GM12875 (cell line): ENCODE results near the gene ERC2.

Experiments used
- H3K4me3 ChIP-seq: one replicate; pipeline ENCODE4 v1.5.1; 2011; ENCODE audit warnings: low read depth, low read length, control low read depth
- CTCF ChIP-seq: IDR thresholded peaks from 2 replicates; pipeline ENCODE4 v1.5.1; 2011; ENCODE audit warnings: low read depth, mild to moderate bottlenecking, control low read depth, inconsistent platforms, low read length, moderate library complexity, borderline replicate concordance; ENCODE audit not compliant: insufficient read depth

The ERC2 gene

DNA sequence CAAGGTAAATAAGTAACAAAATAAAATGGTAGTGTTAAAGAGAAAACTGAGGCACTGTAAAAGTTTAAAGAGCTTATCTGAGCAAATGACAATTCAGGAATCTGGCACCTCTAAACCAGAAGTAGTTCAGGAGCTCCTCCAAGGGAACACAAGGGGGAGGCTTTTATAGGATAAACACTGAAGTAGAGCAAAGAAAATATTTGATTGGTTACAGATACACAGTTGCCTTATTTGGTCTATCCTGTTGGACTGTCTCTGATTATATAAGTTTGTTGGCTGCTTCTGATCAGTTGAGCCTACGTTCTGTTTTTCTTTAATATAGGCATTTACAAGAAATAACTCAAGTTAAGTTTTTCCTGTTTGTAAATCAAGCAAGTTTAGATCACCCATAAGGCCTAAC is 146.9 kb downstream of the ERC2 start:
- TF ChIP-seq CTCF, result no peak
- no peak overlapping the region for H3K4me3 ChIP-seq

DNA sequence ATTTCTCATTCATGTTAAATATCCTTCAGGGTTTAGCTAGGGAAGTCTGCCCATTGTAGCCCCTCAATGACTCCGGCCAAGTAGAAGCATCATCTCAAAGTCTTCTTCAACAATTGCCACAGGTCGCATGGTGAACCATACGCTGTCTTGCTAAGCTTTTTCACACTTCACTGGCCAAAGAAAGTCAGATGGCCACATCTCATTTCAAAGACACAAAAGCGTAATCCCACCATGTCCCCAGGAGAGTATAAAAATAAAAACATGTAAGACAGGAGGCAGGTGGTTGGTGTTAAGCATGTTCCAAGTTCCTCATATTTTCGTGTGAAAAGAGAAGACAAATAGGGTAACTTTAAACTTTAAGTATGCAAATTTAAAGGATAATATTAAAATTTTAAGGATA is 147.4 kb downstream of the ERC2 start:
- no peak for TF ChIP-seq CTCF
- H3K4me3 ChIP-seq, result no peak overlapping the region

DNA sequence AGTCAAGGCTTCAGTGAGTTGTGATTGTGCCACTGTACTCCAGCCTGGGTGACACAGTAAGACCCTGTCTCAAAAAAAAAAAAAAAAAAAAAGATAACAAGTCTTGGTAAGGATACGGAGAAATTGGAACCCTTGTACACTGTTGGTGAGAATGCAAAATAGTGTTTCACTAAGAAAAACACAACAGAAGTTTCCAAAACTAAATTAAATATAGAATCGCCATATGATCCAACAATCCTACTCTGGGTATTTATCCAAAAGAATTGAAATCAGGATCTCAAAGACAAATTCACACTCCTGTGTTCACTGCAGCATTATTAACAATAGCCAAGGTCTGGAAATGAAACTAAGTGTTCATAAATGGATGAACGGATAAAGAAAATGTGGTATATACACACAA is 149.4 kb downstream of the ERC2 start:
- no peak overlapping the region for H3K4me3 ChIP-seq
- TF ChIP-seq CTCF, result no peak

GRCh38 chr3:56316944-56317343 is 151.3 kb downstream of the ERC2 start:
- no peak overlapping the region for H3K4me3 ChIP-seq
- TF ChIP-seq CTCF, result no peak

DNA sequence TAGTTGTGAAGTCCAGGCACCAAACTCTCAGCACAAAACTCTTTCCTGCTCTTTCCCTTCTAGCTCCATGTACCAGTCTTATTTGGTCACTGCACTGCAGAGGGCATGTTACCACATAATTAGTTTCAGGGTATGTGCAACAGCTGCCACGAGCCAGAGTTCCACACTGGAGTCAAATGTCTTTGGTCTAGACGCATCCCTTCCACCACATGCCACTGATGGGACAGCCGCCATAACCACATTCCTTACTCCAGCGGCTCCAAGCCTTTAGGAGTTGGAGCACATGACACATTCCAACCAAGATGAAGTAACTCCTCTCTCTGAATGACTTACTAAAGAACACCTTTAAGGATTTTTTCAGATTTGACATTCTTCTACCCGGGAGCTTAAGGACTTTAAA is 153.4 kb downstream of the ERC2 start:
- TF ChIP-seq CTCF, result no peak
- H3K4me3 ChIP-seq, result no peak overlapping the region

DNA sequence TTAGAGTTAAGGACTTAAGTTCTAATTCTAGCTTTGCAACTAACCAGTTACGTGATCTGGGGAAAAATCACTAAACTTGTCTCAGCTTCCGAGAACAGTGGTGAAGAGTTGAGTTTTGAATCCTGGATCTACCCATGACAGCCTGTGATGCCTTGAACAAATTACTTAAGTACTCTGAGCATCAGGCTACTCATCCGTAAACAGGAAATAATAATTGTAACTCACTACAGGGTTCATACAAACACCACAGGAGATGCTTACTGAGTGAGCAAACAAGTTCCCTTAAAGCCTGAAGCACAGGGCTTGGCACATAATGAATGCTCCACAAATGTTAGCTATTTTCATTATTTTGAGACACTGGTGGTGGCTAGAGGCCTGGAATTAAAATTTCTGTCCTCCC is 158.8 kb downstream of the ERC2 start:
- H3K4me3 ChIP-seq, result no peak overlapping the region
- TF ChIP-seq CTCF, result no peak

GRCh38 chr3:56308471-56308870 is 159.8 kb downstream of the ERC2 start:
- no peak overlapping the region for H3K4me3 ChIP-seq
- TF ChIP-seq CTCF, result no peak

GRCh38 chr3:56304069-56304468 is 164.2 kb downstream of the ERC2 start:
- TF ChIP-seq CTCF, result no peak
- no peak overlapping the region for H3K4me3 ChIP-seq
